AG04450 (cell line): Measurements from ENCODE around the gene PDXDC1. TPM values are rescaled to one million over a fixed set of nuclear protein-coding genes. Genes with fewer than 3 reads are reported as not detected.
"Not testable (repeated sequence)": the region's sequence is repeated elsewhere in the genome, so short reads cannot be mapped to it uniquely, and the experiment has no call there.

Experiments used
- CTCF ChIA-PET: fragments of 300-600, 350-600 bp; formaldehyde crosslinking; extraction: SDS; loops from one replicate; lab custom pipeline; 2022; ENCODE audit warnings: antibody characterized with exemption, inconsistent platforms; lab: Charles Lee
- POLR2A ChIA-PET: fragments of 350-600 bp; formaldehyde crosslinking; extraction: SDS; loops from one replicate; lab custom pipeline; 2021; ENCODE audit warnings: antibody characterized with exemption, inconsistent platforms; lab: Yijun Ruan, JAX
- DNase-seq: peaks from one replicate; pipeline ENCODE4 v3.0.0-alpha.2; 2011; ENCODE audit warnings: low read depth, low spot score
- H3K27ac ChIP-seq: one replicate; pipeline ENCODE4 v1.5.1; 2012; ENCODE audit warnings: low read depth, low read length, control low read depth
- H3K27me3 ChIP-seq: one replicate; pipeline ENCODE4 v1.6.0; 2012; ENCODE audit warnings: low read length; ENCODE audit not compliant: control insufficient read depth, insufficient read depth
- H3K4me3 ChIP-seq: 2 replicates; pipeline ENCODE4 v1.5.1; 2011; ENCODE audit warnings: mild to moderate bottlenecking, low read depth, low read length, control low read depth
- H3K9me3 ChIP-seq: 2 replicates; pipeline ENCODE4 v1.5.1; 2012; ENCODE audit warnings: low read length; ENCODE audit not compliant: control insufficient read depth, insufficient read depth
- polyA plus RNA-seq: library from polyadenylated mRNA; depleted of rRNA; stranded (reverse); fragments of >200 nt; gene quantifications from 2 replicates; pipeline ENCODE4 v1.2.3, GENCODE V29; 2011

Gene PDXDC1
- polyA plus RNA-seq, 1 experiment, result 93.9 TPM

GRCh38 chr16:15096583-15096972, 121.8 kb downstream of the PDXDC1 start:
- CTCF ChIA-PET, POLR2A ChIA-PET, DNase-seq, H3K27ac ChIP-seq, H3K4me3 ChIP-seq, H3K9me3 ChIP-seq, H3K27me3 ChIP-seq: not testable (repeated sequence)

- H3K27ac ChIP-seq, H3K9me3 ChIP-seq, H3K4me3 ChIP-seq, H3K27me3 ChIP-seq, CTCF ChIA-PET, DNase-seq, POLR2A ChIA-PET: not testable (repeated sequence)
Observed at GRCh38 chr16:15099366-15099909, 124.6 kb downstream of the PDXDC1 start.

- DNase-seq, H3K27me3 ChIP-seq, H3K9me3 ChIP-seq, POLR2A ChIA-PET, CTCF ChIA-PET, H3K27ac ChIP-seq, H3K4me3 ChIP-seq: not testable (repeated sequence)
Observed at GRCh38 chr16:15100372-15100987, 125.7 kb downstream of the PDXDC1 start.

GRCh38 chr16:15127641-15128425, 153.0 kb downstream of the PDXDC1 start:
- DNase-seq, H3K4me3 ChIP-seq, H3K27ac ChIP-seq, POLR2A ChIA-PET, CTCF ChIA-PET, H3K9me3 ChIP-seq, H3K27me3 ChIP-seq: not testable (repeated sequence)

- DNase-seq, H3K4me3 ChIP-seq, POLR2A ChIA-PET, H3K27ac ChIP-seq, CTCF ChIA-PET, H3K9me3 ChIP-seq, H3K27me3 ChIP-seq: not testable (repeated sequence)
Observed at GRCh38 chr16:15130256-15130932, 155.6 kb downstream of the PDXDC1 start.

- POLR2A ChIA-PET, DNase-seq, H3K27me3 ChIP-seq, H3K9me3 ChIP-seq, H3K27ac ChIP-seq, CTCF ChIA-PET, H3K4me3 ChIP-seq: not testable (repeated sequence)
Observed at GRCh38 chr16:15130943-15131700, 156.3 kb downstream of the PDXDC1 start.

GRCh38 chr16:15132719-15133428, 158.0 kb downstream of the PDXDC1 start:
- H3K4me3 ChIP-seq, CTCF ChIA-PET, H3K27ac ChIP-seq, H3K27me3 ChIP-seq, H3K9me3 ChIP-seq, DNase-seq, POLR2A ChIA-PET: not testable (repeated sequence)

- H3K4me3 ChIP-seq, H3K27ac ChIP-seq, H3K9me3 ChIP-seq, DNase-seq, POLR2A ChIA-PET, H3K27me3 ChIP-seq, CTCF ChIA-PET: not testable (repeated sequence)
Observed at GRCh38 chr16:15133554-15133953, 158.7 kb downstream of the PDXDC1 start.

- H3K4me3 ChIP-seq, H3K27me3 ChIP-seq, CTCF ChIA-PET, H3K27ac ChIP-seq, POLR2A ChIA-PET, H3K9me3 ChIP-seq, DNase-seq: not testable (repeated sequence)
Observed at GRCh38 chr16:15134752-15135482, 160.1 kb downstream of the PDXDC1 start.

- POLR2A ChIA-PET, CTCF ChIA-PET: not testable (repeated sequence)
Observed at GRCh38 chr16:15135483-15136360, 160.9 kb downstream of the PDXDC1 start.

More at GRCh38 chr16:15135483-15136360, 160.9 kb downstream of the PDXDC1 start:
- not testable (repeated sequence) for H3K27me3 ChIP-seq, H3K27ac ChIP-seq, H3K9me3 ChIP-seq, DNase-seq, H3K4me3 ChIP-seq
